HG03196 (cell line): ENCODE measurements around the gene TM9SF1.

Experiments
- ATAC-seq: cut with Tn5 transposase; IDR thresholded peaks from one replicate; pipeline ENCODE4 v1.9.1; 2021; ENCODE audit not compliant: unreplicated experiment

TM9SF1 gene

GRCh38 chr14:24198814-24199524 lies 3.7 kb upstream of the TM9SF1 start:
- ATAC-seq = no peak

GRCh38 chr14:24197056-24197450 lies 1.8 kb upstream of the TM9SF1 start:
- ATAC-seq = no peak

DNA sequence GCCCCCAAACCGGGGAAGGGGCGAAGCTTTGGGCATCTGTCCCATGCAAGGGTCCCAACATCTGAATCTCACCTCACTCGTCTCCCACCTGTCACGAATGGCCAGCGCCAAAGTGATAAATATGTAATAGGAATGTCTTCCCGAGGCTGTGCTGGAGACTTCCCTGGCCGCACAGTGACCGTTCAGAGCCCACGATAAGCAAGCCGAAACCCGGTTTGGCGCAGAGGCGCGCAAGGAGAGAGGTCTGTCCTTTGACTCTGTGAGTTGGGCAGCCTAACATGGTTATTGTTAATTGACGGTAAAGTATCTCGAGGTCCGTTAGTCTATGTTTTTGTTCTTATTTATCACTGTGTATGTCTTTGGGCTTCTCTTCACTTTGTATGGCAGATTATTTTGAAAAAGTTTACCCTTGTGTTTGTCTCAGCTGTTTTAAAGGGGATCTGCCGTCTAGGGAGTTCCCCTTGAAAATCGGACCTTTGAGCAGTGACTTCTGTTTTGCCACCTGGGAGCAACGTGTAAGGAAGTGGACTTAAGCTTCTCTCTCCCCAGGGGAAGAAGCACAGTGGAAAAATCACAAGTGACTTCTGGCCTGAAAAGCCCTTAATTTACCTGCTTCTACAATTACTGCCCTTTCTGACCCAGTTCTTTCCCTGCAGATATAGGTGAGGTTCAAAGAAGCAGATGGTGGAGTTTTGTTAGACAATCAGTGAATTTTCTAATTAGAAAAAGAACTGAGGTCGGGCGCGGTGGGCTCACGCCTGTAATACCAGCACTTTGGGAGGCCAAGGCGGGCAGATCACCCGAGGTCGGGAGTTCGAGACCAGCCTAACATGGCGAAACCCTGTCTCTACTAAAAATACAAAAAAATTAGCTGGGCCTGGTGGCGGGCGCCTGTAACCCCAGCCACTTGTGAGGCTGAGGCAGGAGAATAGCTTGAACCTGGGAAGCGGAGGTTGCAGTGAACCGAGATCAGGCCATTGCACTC lies 1.1 kb upstream of the TM9SF1 start:
- ATAC-seq = peak; percentile 25

GRCh38 chr14:24194873-24195185 lies 412 bp downstream of the TM9SF1 start:
- no peak for ATAC-seq

DNA sequence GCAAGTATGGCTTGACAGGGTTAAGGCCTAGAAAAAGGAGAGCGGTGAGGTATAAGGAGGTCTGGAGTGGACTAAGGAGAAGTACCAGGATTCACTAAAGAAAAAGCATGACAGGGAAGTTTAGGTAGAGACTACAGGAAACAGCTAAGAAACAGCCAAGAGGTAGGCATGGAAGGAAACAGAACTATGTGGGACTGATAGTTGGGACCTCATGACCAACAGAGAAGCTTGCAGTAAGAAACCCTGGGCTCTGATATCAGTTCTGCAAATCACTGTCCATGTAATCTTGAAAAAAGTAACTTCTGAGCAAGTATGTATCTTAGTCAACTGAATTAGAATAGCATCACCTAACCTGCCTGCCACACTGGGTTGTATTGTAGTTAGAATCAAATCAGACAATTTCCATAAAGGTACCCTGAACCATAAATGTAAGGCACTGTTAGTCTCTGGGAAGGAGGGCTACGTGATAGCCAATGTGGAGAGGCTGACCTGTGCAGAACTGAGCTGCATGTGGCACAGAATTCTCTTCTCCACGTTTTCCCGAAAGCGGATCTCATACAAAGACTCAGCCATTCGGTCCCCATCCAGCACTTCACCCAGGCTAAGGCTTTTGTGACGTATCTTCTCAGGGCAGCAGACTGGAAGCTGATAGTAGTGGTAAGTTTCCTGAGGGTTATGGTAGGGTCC lies 912 bp downstream of the TM9SF1 start:
- ATAC-seq = no peak

DNA sequence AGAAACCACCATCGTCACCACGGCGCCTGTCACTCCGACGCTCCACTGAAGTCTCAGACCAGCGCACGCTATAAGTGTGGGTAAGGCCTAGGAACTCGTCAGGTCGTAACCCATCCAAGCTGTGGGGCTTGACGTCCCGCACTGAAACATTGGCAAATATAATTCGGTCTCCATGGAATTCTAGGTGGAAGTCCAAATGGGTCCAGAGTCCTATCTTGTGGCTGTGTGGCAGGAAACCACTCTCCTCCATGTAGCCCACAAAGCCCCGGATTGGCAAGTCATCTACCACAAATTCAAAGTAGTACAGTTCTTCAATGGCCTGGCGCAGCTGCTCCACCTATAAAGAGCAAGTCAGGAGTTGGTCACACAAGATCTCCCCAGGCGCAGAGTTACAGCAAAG lies 2.3 kb downstream of the TM9SF1 start:
- no peak for ATAC-seq

- ATAC-seq = no peak
Measured at GRCh38 chr14:24190416-24190815, 4.8 kb downstream of the TM9SF1 start.

GRCh38 chr14:24189460-24189859 lies 5.8 kb downstream of the TM9SF1 start:
- ATAC-seq = no peak

DNA sequence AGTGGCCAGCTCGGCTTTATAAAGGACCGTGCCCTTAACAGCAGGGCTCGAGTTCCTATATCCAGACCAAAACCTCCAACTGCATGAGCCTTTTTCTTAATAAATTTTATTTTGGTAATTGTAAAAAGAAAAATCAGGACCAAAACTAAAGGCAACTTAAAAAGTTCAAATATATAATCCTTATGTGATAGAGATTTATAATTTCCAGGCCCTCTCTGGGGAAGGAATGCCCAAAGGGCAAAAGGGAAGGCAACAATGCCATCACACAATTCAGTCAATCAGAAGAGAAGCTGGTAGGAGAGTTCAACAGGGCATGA lies 6.2 kb downstream of the TM9SF1 start:
- no peak for ATAC-seq

GRCh38 chr14:24188251-24189058 lies 6.8 kb downstream of the TM9SF1 start, which contains the start of gene IPO4:
IPO4 (minus strand) TSS chr14:24188816; CDS start chr14:24188787, 29 bp downstream.
- ATAC-seq = peak; percentile 84

DNA sequence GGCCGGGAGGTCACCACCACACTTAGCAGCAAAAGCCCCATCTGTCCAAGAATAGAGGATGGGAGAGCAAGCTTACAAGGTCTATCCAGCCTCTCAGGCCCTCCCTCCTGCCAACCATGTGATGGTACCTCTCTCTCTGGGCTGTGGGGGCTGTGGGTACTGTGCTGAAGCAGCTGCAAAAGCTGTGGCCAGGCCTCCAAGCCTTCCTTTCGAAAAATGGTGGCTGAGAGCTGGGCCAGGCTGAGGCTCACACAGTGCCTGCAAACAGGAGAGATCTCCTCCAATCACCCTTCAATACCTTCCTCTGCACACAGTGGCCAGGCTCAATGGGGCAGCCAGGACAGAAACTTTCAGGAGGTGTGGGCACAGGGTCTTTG lies 7.7 kb downstream of the TM9SF1 start:
- ATAC-seq = no peak

DNA sequence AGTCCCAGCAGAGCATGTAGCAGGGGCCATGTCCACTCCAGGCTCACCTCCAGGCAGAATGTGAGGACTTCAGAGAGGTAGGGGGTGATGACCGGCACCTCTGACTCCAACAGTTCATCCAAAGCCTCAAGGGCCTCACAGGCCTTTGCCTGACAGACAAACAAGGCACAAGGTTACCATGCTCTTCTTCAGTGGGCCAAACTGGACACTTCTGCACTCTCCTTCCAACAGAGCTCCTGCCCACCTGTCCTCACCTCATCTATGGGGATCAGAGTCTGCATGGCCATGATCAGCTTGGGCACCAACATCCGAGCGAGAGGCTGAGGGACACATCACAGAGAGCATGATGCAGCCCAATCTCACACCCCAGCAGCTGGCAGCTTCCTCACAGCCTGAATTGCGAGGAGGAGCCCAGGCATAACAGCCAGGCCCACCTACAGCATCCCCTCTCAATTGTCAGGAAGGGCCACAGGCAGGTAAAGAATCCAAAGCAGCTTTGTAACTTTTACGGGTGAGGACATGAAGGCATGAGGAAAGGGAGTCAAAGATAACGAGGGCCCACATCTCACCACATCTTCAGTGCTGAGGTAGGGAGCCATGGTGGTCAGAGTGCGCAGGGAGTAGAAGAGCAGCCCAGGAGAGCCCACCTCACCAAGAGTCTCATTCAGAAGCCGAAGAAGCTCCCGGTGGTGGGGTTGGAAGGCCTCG lies 8.3 kb downstream of the TM9SF1 start:
- no peak for ATAC-seq

DNA sequence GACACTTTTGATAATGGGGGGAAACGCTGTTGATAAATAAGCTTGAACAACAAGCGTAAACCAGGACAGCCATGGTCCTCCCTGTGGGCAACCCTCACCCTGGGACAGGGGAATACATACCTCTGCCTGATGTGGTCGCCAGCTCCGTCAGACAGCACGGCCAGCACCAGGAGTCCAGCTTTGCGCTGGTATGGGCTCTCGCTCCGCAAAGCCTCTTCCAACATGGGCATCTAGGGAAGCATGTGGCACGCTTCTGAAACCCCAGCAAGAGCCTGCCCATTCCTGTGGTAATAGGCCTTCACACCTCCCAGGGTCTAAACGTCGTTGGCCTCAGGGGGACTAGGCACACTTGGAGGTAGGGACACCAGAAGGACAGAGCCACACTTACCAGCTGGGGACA lies 9.5 kb downstream of the TM9SF1 start:
- ATAC-seq = no peak

- no peak for ATAC-seq
Measured at GRCh38 chr14:24185026-24185425, 10.2 kb downstream of the TM9SF1 start.

- no peak for ATAC-seq
Measured at GRCh38 chr14:24184104-24184970, 10.9 kb downstream of the TM9SF1 start.

GRCh38 chr14:24183014-24183481 lies 12.2 kb downstream of the TM9SF1 start:
- no peak for ATAC-seq

DNA sequence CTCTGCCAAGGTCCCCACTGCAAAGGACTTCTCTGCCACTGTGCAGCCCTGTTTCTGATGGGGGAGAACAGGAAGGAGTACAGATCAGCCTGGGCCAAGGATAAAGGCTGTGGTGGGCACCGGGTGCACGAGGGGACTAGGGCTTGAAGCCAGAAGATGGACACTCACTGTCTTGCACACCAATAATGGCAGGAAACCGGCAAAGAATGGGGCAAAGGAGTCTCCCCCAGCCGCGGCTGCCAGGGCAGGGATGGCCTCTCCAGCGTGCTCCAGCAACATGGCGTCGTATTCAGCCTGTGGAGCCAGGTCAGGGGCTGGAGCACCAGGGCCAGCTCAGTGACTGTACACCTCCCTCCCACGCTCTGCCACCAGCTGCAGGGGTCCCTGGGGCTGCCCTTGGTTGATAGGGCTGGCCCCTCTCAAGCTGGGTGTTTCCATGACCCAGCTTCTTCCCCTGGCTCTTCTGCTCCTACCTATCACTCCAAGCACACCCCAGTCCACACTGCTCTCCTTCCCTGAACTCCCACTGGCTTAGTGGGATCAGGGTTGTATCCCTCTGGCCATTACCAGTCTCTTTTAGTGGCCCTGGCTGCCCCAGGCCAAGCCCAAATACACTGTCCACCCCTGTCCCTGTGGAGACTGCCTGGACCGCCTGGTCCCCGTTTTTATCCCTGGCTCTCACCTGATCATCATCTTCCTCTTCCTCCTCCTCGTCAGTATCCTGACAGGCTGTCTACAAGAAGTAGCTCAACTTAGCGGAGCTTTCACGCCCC lies 12.9 kb downstream of the TM9SF1 start:
- ATAC-seq = no peak

GRCh38 chr14:24181371-24182077 lies 13.7 kb downstream of the TM9SF1 start:
- ATAC-seq = no peak
